Sigmoid colon (tissue), 7 donors: Measurements from ENCODE around the gene UGT2B17. TPM values are rescaled to one million over a fixed set of nuclear protein-coding genes. Genes with fewer than 3 reads are reported as not detected.

Experiments
- DNase-seq: peaks from one replicate; pipeline ENCODE4 v3.0.0-alpha.2; 2019
- H3K27ac ChIP-seq, 4 donors: fragments of 200-600 bp; sonication (generic); one replicate each; pipeline ENCODE4 v1.5.1; 2016 to 2019; ENCODE audit warnings: mild to moderate bottlenecking in 1 of 4
- H3K27me3 ChIP-seq, 3 donors: fragments of 200-600 bp; sonication (generic); one replicate each; pipeline ENCODE4 v1.5.1; 2019; ENCODE audit warnings: mild to moderate bottlenecking in 1 of 3
- H3K36me3 ChIP-seq, 4 donors: fragments of 200-600 bp; sonication (generic); one replicate each; pipeline ENCODE4 v1.5.1; 2016 to 2019
- H3K4me1 ChIP-seq, 4 donors: fragments of 200-600 bp; sonication (generic); one replicate each; pipeline ENCODE4 v1.5.1; 2017 to 2019
- H3K4me3 ChIP-seq, 4 donors: fragments of 200-600 bp; sonication (generic); one replicate each; pipeline ENCODE4 v1.5.1; 2017 to 2019; ENCODE audit warnings: mild to moderate bottlenecking in 2 of 4, moderate library complexity in 1 of 4
- H3K9me3 ChIP-seq, 4 donors: fragments of 200-600 bp in 3 of 4; sonication (generic) in 3 of 4; one replicate each; pipeline versions ENCODE4 v1.5.1 to v1.6.1; 2013 to 2019
- CTCF ChIP-seq, 4 experiments: fragments of 450-650 bp in 3 of 4; fragments of 200-600 bp in 1 of 4; IDR thresholded peaks; one replicate each; pipeline ENCODE4 v1.5.1; 2016 to 2019; ENCODE audit warnings: antibody characterized with exemption in 4 of 4, mild to moderate bottlenecking in 3 of 4, moderate library complexity in 2 of 4
- EP300 ChIP-seq, 4 donors: sonication (generic); formaldehyde crosslinking; IDR thresholded peaks; one replicate each; pipeline ENCODE4 v1.6.1; 2017; ENCODE audit warnings: antibody characterized with exemption in 4 of 4
- POLR2A ChIP-seq, 2 donors: fragments of 450-650 bp; IDR thresholded peaks; one replicate each; pipeline ENCODE4 v1.6.1; 2016; ENCODE audit warnings: antibody characterized with exemption in 2 of 2, mild to moderate bottlenecking in 2 of 2, moderate library complexity in 2 of 2
- POLR2AphosphoS5 ChIP-seq, 4 donors: sonication (generic); formaldehyde crosslinking; IDR thresholded peaks; one replicate each; pipeline ENCODE4 v1.6.1; 2017; ENCODE audit warnings: antibody characterized with exemption in 4 of 4
- WGBS, 2 donors: extraction: QIAGEN DNeasy Blood & Tissue Kit; methylation state at CpG; one replicate each; pipeline ENCODE4 v1.1.7; 2013; 5-methylcytosine and 5-hydroxymethylcytosine counted together
- intact Hi-C: fragments of 100-400 bp; cut with DNase I; formaldehyde crosslinking; loops from one replicate; pipeline ENCODE4 v1.15.1; 2023
- polyA plus RNA-seq, 3 donors: library from polyadenylated mRNA; stranded (reverse); fragments of 200-250 nt; gene quantifications; one replicate each; pipeline ENCODE4 v1.2.3, GENCODE V29; 2013
- total RNA-seq, 4 donors: library from RNA; depleted of rRNA; stranded (reverse); fragments of >200 nt; gene quantifications; one replicate each; pipeline ENCODE4 v1.1.0, GENCODE V29; 2016
- donor health status: healthy with polysubstance abuse.
- donor health status: Bipolar disorder and iron deficiency.
- donor health status: healthy.

Gene UGT2B17
- total and polyA plus RNA-seq, 7 donors = 1.1 to 376 (median 83.5) TPM; not detected in 4

- TF ChIP-seq EP300 (IDR thresholded peaks at IDR 0.05) = no peak
- intact Hi-C loops = no loop called here
- H3K4me3 ChIP-seq = no peak overlapping the region
- H3K27me3 ChIP-seq = no peaks in the 10 kb centered on the region
- 73% methylated on average over 1 of the region's 1 CpG; no CpG with 5 or more reads in 1 of the 2 donors for WGBS, 2 donors
- H3K27ac ChIP-seq = no peak overlapping the region
- no peaks in the 10 kb centered on the region for H3K36me3 ChIP-seq
- no peaks in the 10 kb centered on the region for H3K4me1 ChIP-seq
- no peak for DNase-seq
- H3K9me3 ChIP-seq = no peaks in the 10 kb centered on the region
Observed at GRCh38 chr4:68592673-68593072, 16.6 kb upstream of the UGT2B17 start.

DNA sequence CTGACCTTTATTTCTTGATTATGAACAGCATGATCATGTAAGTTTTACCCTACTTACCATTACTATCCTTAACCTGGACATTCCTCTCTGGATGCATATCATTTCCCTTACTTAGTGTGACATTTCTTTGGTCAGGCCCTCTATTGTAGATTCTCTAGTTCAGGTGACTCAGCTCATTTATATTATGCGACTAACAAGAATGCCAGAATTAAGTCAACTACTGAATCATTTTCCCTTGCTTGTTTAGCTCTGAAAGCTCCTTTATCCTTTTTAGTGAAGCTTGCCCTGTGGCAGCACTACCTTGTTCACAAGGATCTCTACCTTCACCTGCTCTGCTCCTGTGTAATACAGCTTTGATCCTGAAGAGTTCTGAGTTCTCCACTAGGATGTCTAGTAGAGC lies 15.1 kb upstream of the UGT2B17 start:
- Histone ChIP-seq H3K36me3 (no peaks in the 10 kb centered on the region), H3K27ac (no peak overlapping the region), H3K9me3 (no peaks in the 10 kb centered on the region), H3K27me3 (no peaks in the 10 kb centered on the region), H3K4me1 (no peaks in the 10 kb centered on the region), H3K4me3 (no peak overlapping the region)
- 90% methylated on average over 1 of the region's 1 CpG; no CpG with 5 or more reads in 1 of the 2 donors for WGBS, 2 donors
- TF ChIP-seq CTCF (IDR thresholded peaks at IDR 0.05) (no peak), EP300 (IDR thresholded peaks at IDR 0.05) (no peak), POLR2AphosphoS5 (IDR thresholded peaks at IDR 0.05) (no peak), POLR2A (IDR thresholded peaks at IDR 0.05) (no peak)
- intact Hi-C loops = no loop called here
- DNase-seq = no peak

- TF ChIP-seq EP300 (IDR thresholded peaks at IDR 0.05) (no peak), POLR2AphosphoS5 (IDR thresholded peaks at IDR 0.05) (no peak), CTCF (IDR thresholded peaks at IDR 0.05) (no peak), POLR2A (IDR thresholded peaks at IDR 0.05) (no peak)
- Histone ChIP-seq H3K4me3 (no peak overlapping the region), H3K27me3 (no peaks in the 10 kb centered on the region), H3K36me3 (no peaks in the 10 kb centered on the region), H3K9me3 (no peaks in the 10 kb centered on the region), H3K4me1 (no peaks in the 10 kb centered on the region), H3K27ac (no peak overlapping the region)
- DNase-seq = no peak
- intact Hi-C loops = no loop called here
Observed at GRCh38 chr4:68589790-68590189, 13.7 kb upstream of the UGT2B17 start.

DNA sequence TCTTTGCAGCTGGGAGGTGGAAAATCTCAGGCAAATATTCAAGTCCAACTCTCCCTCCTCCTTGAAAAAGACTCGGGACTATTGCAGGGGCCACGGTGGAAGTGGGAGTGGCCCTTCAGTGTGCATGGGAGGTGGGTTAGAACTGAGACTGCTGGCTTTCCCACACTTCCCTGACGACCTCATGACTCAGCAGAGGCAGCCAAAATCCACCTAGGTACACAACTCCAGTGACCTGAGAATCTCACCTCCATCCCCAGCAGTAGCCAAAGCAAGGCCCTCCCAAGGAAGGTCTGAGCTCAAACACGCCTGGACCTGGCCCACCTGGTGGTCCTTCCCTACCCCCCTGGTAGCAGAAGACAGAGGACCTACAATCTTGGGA lies 6.2 kb upstream of the UGT2B17 start:
- DNase-seq = no peak
- no peak overlapping the region for H3K27ac ChIP-seq
- H3K4me3 ChIP-seq = no peak overlapping the region
- H3K9me3 ChIP-seq = no peaks in the 10 kb centered on the region
- WGBS, 2 donors = 78% methylated on average over 4 of the region's 4 CpGs; no CpG with 5 or more reads in 1 of the 2 donors
- intact Hi-C loops = no loop called here
- H3K36me3 ChIP-seq = no peaks in the 10 kb centered on the region
- H3K27me3 ChIP-seq = no peaks in the 10 kb centered on the region
- TF ChIP-seq EP300 (IDR thresholded peaks at IDR 0.05) (no peak), CTCF (IDR thresholded peaks at IDR 0.05) (no peak), POLR2AphosphoS5 (IDR thresholded peaks at IDR 0.05) (no peak), POLR2A (IDR thresholded peaks at IDR 0.05) (no peak)
- no peaks in the 10 kb centered on the region for H3K4me1 ChIP-seq

- Histone ChIP-seq H3K27ac (no peak overlapping the region), H3K9me3 (no peaks in the 10 kb centered on the region), H3K4me3 (no peak overlapping the region), H3K36me3 (no peaks in the 10 kb centered on the region), H3K4me1 (no peaks in the 10 kb centered on the region), H3K27me3 (no peaks in the 10 kb centered on the region)
- WGBS, 2 donors = 93% methylated on average over 6 of the region's 6 CpGs; no CpG with 5 or more reads in 1 of the 2 donors
- intact Hi-C loops = no loop called here
- TF ChIP-seq POLR2A (IDR thresholded peaks at IDR 0.05) (no peak), EP300 (IDR thresholded peaks at IDR 0.05) (no peak), POLR2AphosphoS5 (IDR thresholded peaks at IDR 0.05) (no peak), CTCF (IDR thresholded peaks at IDR 0.05) (no peak)
- no peak for DNase-seq
Observed at GRCh38 chr4:68581383-68582338, 5.5 kb upstream of the UGT2B17 start.
